GM12874 (cell line): ENCODE measurements around the gene COPRS.

ENCODE experiments used
- TF ChIP-seq, protein P1 (sequence below): IDR thresholded peaks from 2 replicates; pipeline ENCODE4 v1.5.1; 2011; ENCODE audit warnings: low read depth, mild to moderate bottlenecking, control low read depth, low read length, moderate library complexity; ENCODE audit not compliant: insufficient read depth

The COPRS gene

DNA sequence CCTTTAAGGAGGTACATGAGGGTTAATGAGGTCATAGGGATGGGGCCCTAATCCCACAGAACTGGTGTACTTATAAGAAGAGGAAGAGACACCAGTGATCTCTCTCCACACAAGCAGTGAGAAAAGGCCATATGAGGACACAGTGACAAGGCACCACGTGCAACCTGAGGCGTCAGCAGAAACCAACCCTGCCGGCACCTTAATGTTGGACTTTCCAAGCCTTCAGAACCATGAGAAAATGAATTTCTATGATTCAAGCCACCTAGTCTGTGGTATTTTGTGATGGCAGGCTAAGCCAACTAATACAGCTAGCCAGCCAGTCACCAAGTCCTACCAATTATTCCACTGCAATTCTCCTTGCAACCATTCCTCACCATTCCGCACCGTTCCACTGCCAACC lies 39.5 kb downstream of the COPRS start:
- TF ChIP-seq, protein P1, sequence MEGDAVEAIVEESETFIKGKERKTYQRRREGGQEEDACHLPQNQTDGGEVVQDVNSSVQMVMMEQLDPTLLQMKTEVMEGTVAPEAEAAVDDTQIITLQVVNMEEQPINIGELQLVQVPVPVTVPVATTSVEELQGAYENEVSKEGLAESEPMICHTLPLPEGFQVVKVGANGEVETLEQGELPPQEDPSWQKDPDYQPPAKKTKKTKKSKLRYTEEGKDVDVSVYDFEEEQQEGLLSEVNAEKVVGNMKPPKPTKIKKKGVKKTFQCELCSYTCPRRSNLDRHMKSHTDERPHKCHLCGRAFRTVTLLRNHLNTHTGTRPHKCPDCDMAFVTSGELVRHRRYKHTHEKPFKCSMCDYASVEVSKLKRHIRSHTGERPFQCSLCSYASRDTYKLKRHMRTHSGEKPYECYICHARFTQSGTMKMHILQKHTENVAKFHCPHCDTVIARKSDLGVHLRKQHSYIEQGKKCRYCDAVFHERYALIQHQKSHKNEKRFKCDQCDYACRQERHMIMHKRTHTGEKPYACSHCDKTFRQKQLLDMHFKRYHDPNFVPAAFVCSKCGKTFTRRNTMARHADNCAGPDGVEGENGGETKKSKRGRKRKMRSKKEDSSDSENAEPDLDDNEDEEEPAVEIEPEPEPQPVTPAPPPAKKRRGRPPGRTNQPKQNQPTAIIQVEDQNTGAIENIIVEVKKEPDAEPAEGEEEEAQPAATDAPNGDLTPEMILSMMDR, result no peak

DNA sequence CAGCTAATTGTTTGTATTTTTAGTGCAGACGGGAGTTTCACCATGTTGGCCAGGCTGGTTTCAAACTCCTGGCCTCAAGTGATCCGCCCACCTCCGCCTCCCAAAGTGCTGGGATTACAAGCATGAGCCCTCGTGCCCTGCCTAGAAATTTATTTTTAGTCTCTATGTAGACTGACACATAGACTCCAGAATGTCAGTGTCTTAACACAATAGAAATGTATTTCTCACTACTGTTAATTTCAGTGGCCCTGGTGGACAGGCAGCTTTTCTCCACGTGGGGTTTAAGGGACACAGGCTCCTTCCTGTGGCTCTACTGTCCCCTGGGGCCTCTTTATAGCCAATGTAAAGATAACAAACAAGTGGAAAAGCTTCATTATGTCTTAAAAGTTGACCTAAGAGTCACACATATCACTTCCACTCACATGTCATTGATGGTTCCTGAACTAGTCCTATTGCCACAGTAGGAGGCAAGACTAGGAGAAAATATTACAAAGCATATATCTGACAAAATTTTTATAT lies 43.8 kb downstream of the COPRS start:
- TF ChIP-seq, protein P1, result no peak

- TF ChIP-seq, protein P1, result no peak
Observed at GRCh38 chr17:31811101-31811500, 47.9 kb downstream of the COPRS start.

- TF ChIP-seq, protein P1, result no peak
Observed at GRCh38 chr17:31808521-31809050, 50.5 kb downstream of the COPRS start.

DNA sequence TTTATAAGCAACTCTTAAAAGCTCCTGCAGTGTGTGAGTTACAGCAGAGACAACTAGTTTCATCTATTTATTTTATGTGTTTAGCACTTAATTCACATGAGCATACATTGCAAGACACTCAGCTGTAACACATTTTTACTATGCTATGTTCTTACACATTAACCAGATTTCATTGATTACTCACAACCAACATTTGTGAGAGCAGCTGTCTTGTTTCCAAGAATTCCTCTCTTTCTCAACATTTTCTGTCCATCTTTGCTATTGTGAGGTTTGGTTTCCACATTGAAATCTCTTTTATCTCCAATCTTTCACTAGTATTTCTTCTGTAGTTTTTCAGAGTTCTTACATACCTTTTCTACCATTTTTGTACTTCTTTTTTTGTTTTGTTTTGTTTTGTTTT lies 51.2 kb downstream of the COPRS start:
- TF ChIP-seq, protein P1, result no peak

GRCh38 chr17:31806921-31807320 lies 52.1 kb downstream of the COPRS start:
- TF ChIP-seq, protein P1, result no peak

GRCh38 chr17:31803494-31804213 lies 55.4 kb downstream of the COPRS start:
- TF ChIP-seq, protein P1, result no peak
